CD4-positive, alpha-beta T cell treated with Interleukin-6 at 100 ng/mL for 8 hours (primary cell): Measurements from ENCODE around the gene FAM174A.
A peak's percentile ranks its signal among the peaks of the same experiment; 100 is the strongest.
"Not testable (repeated sequence)": the region's sequence is repeated elsewhere in the genome, so short reads cannot be mapped to it uniquely, and the experiment has no call there.

Source experiments
- DNase-seq: peaks from one replicate; pipeline ENCODE4 v3.0.0-alpha.2; 2020; ENCODE audit warnings: mixed read lengths, low spot score

Gene FAM174A

DNA sequence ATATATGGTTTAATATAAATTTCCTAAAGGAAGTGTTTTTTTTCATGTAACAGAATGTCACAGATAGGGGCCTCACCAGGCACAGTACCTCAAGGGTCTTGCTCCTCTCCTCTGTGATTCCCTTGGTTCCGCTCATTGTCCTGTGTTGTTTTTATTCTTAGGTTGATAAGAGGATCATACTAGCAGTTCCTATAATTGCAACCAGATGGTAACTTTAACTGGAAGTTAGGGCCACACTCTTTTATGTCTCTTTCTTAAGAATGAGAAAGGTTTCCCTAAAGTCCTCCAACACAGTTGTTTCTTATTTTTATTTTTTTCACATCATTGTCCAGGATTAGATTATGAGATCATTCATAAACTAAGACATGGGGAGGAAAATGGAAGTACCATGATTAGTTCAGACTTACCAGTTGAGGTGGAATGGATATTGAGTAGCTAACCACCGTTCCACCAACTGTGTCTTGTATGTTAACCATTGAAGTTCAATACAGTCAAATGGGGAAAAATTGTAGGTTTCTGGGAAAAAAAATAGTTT lies 41.1 kb downstream of the FAM174A start:
- DNase-seq = no peak

- DNase-seq = no peak
These were observed 42.3 kb downstream of the FAM174A start for GRCh38 chr5:100577506-100577905.

DNA sequence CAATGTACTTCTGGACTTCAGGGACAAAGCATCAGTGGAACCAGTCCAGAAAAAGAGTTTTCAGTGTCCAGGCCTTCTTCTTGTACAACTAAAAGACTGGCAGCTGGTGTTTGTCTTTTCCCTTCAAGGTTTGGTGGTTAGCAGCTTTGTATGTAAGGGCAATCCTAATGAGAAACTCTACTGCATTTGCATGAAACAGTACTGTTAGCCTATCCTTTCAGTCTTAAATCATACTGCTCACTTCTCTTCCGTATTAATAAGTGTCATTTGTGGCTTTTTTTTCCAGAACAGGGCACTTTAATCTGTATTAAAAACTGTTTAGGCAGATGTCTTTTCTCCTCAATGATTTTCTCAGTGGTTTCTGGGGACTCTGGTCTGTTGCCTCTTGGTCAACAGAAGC lies 48.9 kb downstream of the FAM174A start:
- DNase-seq = no peak

DNA sequence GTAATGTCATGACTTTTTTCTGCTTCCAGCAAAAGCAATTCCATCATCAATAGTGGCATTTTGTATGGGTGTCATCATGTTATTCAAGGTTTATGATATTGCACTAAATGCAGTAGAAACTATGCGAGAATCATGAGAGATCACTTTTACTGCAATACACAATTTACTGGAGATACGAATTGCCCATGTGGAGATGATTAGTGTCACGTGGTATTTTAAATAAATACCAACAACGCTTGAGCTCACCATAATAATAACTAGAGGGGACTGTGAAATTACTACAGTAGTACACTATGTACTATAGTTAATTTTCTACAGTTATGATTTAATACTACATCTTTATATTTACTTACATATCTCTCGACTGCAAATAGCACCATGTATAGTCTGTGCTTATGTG lies 49.7 kb downstream of the FAM174A start:
- DNase-seq = no peak

- DNase-seq = no peak
These were observed 55.7 kb downstream of the FAM174A start for GRCh38 chr5:100590867-100591266.

- DNase-seq = no peak
These were observed 60.1 kb downstream of the FAM174A start for GRCh38 chr5:100595152-100595811.

- no peak for DNase-seq
These were observed 60.6 kb downstream of the FAM174A start for GRCh38 chr5:100595812-100596173.

DNA sequence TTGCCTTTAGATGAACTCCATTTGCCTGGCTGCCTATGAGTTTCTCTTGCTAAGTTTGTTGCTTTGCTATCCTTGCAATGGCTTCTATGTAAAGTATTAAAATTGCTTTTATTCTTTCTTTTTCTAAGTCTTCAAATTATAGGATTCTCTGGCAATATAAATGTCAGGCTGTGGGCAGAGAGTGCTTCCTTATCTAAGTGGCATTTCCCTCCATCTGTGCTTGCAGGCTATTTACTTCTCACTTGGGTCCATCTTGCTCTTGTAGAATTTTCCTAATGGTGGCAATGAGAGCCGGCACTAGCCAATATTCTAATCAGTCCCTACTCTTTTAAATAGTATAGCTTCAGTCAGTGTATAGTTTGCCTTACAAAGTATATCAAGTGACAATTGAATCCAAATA lies 63.3 kb downstream of the FAM174A start:
- no peak for DNase-seq

DNA sequence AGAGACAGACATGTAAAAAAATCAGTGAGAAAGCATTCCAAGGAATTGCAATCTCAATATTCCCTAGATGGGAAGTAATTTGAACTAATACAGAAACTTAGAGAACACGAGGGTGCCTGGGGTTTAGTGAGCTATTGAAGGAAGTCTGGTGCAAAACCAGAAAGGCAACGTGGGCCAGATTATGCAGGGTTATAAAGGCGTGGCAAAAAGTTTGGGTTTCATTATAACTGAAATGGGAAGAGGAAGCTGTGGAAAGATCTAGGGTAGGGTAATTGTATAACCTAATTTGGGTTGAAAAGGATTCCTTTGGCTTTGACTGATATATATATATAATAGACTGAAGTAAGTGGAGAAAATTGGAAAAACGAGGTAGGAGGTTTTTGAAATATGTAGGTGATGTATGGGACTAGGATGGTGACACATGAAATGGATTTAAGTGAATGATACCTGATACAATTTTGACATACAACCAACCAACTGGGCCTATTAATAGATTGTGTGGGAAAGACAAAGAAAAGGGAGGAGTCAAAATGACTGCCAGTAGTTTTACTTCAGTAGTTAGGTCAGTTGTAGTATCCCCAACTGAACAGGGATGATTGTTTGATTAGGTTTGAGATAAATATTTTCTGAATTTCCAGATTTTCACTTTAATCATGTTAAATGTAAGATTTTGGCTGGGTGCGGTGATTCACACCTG lies 65.3 kb downstream of the FAM174A start:
- no peak for DNase-seq

DNA sequence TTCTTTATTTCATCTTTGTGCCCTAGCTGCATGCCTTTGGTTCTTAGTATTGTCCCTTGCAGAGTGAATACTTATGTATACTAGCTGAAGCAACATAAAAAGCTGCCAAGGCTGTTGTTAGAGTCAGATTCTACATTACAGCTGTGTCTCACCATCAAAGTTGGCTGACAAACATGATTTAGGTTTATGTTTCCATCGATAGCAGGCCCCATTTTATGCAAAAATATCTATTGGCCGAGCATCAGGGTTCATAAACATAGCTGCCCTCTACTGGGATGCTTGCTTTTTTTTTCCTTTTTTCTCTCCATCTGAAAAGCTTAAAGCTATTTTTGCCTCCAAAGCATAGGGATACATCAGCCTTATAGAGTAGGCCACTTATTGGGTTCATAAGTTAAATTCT lies 68.0 kb downstream of the FAM174A start:
- DNase-seq = no peak

- DNase-seq = not testable (repeated sequence)
These were observed 68.8 kb downstream of the FAM174A start for GRCh38 chr5:100604021-100604420.

- DNase-seq = no peak
These were observed 74.4 kb downstream of the FAM174A start for GRCh38 chr5:100609594-100609993.

GRCh38 chr5:100614308-100614707 lies 79.1 kb downstream of the FAM174A start:
- DNase-seq = no peak

DNA sequence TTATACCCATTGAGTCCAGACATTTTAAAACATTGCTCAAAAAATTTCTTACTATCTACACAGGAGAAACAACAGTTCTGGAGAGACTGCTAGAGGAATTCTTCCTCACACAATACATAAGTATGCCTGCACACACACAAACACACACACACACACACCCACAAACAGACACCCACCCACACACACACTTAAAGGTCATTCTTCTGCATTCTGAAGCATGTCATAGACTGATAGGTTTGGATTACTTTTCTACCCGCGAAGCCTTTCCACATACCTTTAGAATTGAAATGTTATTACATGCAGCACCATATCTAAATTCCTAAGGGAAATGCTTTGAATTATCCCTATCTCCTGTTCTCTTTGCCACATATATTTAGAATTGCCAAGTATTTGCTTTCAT lies 80.2 kb downstream of the FAM174A start:
- DNase-seq = no peak

GRCh38 chr5:100616291-100616690 lies 81.1 kb downstream of the FAM174A start:
- DNase-seq = no peak

- DNase-seq = no peak
These were observed 81.8 kb downstream of the FAM174A start for GRCh38 chr5:100616981-100617380.

GRCh38 chr5:100623719-100624118 lies 88.5 kb downstream of the FAM174A start:
- peak; percentile 26 for DNase-seq

DNA sequence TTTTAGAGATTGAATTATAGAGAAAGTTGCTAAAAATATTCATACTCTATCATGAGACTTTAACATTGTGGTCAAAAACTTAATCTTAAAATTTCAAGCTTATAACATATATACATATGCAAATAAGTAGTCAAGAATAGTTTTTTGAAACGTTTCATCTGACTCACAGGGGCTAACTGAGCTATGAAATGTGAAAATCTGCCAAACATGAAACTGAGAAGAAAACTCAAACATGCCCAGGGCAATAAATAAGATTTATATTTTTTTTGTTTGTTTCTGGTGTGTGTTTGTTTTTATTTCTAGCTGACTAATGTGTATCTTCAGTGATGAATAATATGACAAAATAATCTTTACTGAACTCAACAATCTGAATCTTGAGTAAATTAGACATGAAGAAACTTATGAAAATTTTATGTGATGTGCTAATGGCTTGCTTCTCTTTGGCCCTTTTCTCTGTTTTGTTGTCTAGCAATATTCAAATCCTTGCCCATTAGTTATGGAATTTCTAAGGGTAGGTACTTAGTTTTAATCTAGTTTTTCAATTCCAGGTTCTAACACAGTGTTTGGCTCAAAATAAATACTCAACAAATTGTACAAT lies 99.9 kb downstream of the FAM174A start:
- no peak for DNase-seq
